GM18517 (cell line): Measurements from ENCODE around the gene CSRP1.
"Not testable (repeated sequence)": the region's sequence is repeated elsewhere in the genome, so short reads cannot be mapped to it uniquely, and the experiment has no call there.

Experiments
- ATAC-seq: cut with Tn5 transposase; IDR thresholded peaks from one replicate; pipeline ENCODE4 v1.9.1; 2021; ENCODE audit warnings: mild to moderate bottlenecking, moderate library complexity; ENCODE audit not compliant: unreplicated experiment

Gene CSRP1

DNA sequence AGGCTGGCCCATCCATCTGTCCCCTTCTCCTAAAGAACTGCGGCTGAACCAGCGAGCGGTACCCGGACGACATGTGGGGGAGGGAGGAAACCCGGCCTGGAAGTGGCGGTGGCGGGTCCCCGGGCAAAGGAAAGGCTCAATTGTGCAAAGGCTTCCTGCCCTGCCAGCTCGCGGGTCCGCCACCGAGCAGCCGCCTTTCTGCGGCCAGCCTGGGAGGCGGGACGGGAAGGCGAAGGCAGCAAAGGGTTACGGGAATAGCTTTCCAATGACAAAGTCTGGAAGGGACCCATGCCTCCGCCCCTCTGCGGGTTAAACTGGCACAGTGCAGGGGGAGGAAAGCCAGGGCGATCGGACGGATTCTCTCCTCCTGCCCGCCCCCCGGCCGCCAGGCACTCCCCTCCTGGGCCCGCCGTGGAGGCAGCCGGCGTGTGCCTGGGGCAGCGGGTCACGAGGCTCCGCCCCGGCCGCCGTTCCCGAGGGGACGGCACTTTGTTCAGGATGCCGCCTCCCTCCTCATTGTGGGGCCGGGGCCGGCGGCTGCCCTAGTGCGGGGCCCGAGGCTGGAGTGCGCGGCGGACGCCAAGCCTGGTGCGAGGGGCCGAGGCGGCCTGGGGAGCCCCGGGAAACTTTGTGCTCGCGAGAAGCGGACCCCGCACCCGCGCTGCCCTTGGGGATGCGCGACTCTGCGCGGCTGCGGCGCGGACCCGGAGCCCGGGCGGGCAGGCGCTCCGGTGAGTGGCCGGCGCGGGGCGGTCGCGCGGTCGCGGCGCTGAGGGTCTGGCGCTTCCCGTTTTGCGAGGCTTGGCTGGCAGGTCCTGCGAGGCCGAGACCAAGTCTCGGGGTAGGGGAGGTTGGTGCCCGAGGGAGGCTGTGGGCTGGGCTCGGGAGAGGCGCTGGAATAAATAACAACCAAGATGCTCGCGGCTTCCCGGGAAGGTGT is 32.0 kb upstream of the CSRP1 start, which contains the start of gene NAV1:
Gene NAV1 (plus strand): TSS at position 516 of the 940 bp plus-strand sequence. CDS start 83,758 bp downstream, outside the sequence.
- ATAC-seq = no peak

- no peak for ATAC-seq
Observed at GRCh38 chr1:201537891-201538611, 31.1 kb upstream of the CSRP1 start.

- no peak for ATAC-seq
Observed at GRCh38 chr1:201537467-201537866, 30.5 kb upstream of the CSRP1 start.

DNA sequence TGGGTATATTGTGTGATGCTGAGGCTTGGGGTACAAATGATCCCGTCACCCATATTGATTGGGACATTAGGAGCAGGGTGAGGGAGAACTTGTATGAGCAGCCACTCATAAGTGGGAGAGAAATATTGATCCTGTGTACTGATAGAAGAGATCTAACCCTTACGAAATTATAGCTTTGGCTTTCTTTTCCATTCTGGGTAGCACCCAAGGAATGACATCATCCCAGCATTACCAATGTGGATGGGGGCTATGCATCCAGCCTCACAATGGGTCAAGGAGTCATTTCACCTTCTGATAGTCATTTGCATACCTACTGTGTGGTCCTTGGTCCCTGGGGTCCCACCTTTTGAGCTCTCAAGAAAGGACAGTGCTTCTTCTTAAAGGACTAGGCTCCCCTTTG is 30.1 kb upstream of the CSRP1 start:
- ATAC-seq = no peak

DNA sequence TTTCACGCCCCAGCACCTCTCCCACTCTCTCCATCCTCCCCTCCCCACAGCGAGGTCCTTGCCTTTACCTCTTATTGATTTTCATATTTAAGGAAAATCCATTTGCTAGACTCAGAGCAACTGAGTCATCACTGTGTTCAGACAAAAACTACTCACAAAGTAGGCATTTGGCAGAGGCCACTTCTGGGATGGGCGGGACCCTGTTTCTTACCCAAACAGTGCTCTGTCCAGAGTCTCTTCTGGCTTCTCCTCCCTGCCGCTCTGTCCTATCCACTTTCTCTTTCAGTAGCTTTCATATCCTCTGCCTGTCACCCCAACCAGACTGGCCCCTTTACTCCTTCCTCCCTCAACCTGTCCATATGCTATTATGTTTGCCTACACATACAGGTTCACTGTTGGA is 29.6 kb upstream of the CSRP1 start:
- ATAC-seq = no peak

- ATAC-seq = no peak
Observed at GRCh38 chr1:201535919-201536245, 29.0 kb upstream of the CSRP1 start.

DNA sequence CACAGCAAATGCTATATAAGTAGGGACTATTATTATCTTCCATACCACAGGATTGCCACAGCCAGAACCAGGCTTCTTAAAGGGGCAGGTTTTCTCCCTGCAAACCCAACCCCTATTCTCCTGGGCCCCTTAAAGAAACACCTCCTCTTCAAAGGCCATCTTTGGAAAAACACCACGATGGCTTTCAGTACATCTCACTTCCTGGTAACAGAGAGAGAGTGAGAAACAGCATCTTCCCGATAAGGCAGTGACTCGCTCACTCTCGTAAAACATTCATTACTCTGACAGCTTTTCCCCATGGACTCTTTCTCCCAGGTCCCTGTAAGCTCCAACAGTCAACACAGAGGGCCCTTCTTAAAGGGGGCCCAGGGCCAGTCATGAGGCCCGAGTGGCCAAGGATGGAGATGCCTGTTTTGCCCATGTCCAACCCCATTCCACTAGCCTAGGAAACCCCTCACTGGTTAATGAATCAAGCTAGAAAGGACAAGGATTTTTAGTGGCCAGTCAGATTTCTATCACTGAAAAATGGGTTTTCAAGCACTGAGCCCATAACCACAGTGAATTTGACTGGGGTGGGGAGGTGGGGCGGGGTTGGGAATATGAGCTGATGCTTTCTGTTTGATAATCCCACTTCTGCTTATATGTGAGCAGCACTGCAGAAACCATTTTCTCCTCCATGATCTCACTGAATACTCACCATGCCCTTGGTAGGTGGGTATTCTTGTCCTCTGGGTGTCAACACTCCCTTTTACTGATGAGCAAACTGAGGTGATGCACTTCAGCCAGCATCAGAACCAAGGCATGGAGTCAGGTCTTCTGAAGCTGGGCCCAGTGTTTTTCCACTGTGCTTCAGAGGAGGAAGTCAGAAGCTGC is 28.4 kb upstream of the CSRP1 start:
- no peak for ATAC-seq

DNA sequence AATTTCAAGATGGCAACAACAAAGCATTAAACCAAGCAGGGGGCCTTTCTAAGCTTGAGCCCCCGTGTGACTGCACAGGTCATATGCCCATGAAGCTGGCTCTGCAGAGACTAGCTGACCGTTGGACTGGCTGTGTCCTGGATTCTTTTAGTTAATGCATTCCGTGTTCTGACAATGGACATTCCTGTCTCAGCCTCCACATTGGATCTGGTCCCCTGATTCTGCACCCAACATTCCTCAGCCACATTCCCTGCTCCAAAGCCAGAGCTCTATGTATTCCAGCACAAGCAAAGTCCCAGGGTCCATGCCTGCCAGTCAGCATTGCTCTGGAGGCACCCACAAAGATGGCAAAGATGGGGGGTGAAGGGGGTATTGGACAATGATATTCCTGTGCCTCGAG is 26.9 kb upstream of the CSRP1 start:
- ATAC-seq = no peak

GRCh38 chr1:201531551-201532425 is 24.9 kb upstream of the CSRP1 start:
- ATAC-seq = no peak

- ATAC-seq = no peak
Observed at GRCh38 chr1:201530741-201531531, 24.0 kb upstream of the CSRP1 start.

DNA sequence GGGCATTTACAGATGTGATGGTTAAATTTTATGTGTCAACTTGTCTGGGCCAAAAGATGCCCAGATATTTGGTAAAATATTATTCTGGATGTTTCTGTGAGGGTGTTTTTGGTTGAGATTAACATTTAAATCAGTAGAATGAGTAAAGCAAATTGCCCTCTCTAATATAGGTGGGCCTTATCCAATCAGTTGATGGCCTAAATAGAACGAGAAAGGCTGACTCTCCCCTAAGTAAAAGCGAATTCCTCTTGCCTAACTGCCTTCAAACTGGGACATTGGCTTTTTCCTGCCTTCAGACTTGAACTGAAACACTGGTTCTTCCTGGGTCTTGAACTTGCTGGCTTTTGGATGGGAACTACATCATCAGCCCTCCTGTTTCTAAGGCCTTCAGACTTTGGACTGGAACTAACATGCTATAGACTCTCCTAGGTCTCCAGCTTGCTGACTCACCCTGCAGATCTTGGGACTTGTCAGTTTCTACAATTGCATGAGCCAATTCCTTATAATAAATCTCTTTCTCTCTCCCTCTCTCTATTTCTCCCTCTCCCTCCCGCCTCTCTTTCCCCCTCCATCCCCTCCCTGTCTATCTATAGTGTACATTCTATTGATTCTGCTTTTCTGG is 21.8 kb upstream of the CSRP1 start:
- no peak for ATAC-seq

GRCh38 chr1:201527879-201528278 is 21.0 kb upstream of the CSRP1 start:
- ATAC-seq = no peak

- no peak for ATAC-seq
Observed at GRCh38 chr1:201525193-201525778, 18.4 kb upstream of the CSRP1 start.

DNA sequence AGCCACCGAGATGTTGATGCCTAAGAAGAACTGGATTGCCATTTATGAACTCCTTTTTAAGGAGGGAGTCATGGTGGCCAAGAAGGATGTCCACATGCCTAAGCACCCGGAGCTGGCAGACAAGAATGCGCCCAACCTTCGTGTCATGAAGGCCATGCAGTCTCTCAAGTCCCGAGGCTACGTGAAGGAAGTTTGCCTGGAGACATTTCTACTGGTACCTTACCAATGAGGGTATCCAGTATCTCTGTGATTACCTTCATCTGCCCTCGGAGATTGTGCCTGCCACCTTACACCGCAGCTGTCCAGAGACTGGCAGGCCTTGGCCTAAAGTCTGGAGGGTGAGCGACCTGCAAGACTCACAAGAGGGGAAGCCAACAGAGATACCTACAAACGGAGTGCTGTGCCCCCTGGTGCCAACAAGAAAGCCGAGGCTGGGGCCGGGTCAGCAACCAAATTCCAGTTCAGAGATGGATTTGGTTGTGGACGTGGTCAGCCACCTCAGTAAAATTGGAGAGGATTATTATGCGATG is 13.2 kb upstream of the CSRP1 start:
- not testable (repeated sequence) for ATAC-seq

DNA sequence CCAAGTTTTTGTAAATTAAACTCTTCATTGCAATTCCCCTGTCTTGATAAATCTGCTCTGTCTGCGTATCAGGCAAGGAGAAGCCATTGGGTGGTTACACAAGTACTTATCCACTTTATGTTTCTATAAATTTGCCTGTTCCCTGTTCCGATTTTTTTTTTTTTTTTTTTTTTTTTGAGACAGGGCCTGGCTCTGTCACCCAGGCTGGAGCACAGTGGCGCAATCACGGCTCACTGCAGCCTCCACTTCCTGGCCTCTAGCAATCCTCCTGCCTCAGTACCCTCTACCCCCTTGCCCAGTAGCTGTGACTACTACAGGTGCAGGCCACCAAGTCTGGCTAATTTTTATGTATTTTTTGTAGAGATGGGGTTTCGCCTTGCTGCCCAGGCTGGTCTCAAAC is 11.1 kb upstream of the CSRP1 start:
- ATAC-seq = no peak

DNA sequence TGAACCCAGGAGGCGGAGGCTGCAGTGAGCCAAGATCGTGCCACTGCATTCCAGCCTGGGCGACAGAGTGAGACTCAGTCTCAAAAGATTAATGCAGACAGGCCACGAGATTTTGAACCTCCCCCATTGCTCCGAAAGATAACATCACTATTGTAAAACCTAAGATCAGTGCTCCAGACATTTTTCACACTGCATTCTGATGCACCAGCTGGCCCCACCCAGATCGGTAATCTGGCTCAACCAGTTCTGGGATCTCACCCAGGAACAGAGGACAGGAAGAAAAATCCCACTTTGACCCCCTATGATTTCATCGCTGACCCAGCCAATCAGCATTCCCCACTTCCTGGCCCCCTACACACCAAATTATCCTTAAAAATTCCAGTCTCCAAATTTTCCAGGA is 10.7 kb upstream of the CSRP1 start:
- no peak for ATAC-seq

GRCh38 chr1:201516511-201517127 is 9.7 kb upstream of the CSRP1 start:
- ATAC-seq = no peak

- no peak for ATAC-seq
Observed at GRCh38 chr1:201515895-201516294, 9.0 kb upstream of the CSRP1 start.
